Activated T-helper 17 cell treated with anti-CD3 and anti-CD28 coated beads, Interleukin-2, amount 50 U/mL, for 72 hours (primary cell): ENCODE data around the gene NANOS1. TPM values are rescaled to one million over a fixed set of nuclear protein-coding genes. Genes with fewer than 3 reads are reported as not detected.

ENCODE experiments used
- ATAC-seq: fragments of 150-1000 bp; cut with Tn5 transposase; replicated peaks from 2 replicates; pipeline ENCODE4 v1.10.0; 2021; ENCODE audit warnings: mild to moderate bottlenecking, moderate library complexity
- H3K27ac Mint-ChIP-seq: one replicate; pipeline ENCODE4 v1.8.0; 2022; ENCODE audit warnings: mixed read lengths
- H3K27me3 Mint-ChIP-seq: one replicate; pipeline ENCODE4 v1.8.0; 2022; ENCODE audit warnings: mixed read lengths
- H3K36me3 Mint-ChIP-seq: one replicate; pipeline ENCODE4 v1.8.0; 2022; ENCODE audit warnings: low read depth, mild to moderate bottlenecking, mixed read lengths
- H3K4me1 Mint-ChIP-seq: one replicate; pipeline ENCODE4 v1.8.0; 2022; ENCODE audit warnings: mixed read lengths
- H3K4me3 Mint-ChIP-seq: one replicate; pipeline ENCODE4 v1.8.0; 2022; ENCODE audit warnings: mild to moderate bottlenecking, mixed read lengths
- H3K9me3 Mint-ChIP-seq: one replicate; pipeline ENCODE4 v1.8.0; 2022; ENCODE audit warnings: mixed read lengths
- total RNA-seq, 2 donors: library from RNA; stranded (reverse); gene quantifications; one replicate each; pipeline ENCODE4 v1.2.3, GENCODE V29; 2022

NANOS1 gene
- total RNA-seq, 2 donors from 2014 or later = 0.11 to 0.30 TPM

DNA sequence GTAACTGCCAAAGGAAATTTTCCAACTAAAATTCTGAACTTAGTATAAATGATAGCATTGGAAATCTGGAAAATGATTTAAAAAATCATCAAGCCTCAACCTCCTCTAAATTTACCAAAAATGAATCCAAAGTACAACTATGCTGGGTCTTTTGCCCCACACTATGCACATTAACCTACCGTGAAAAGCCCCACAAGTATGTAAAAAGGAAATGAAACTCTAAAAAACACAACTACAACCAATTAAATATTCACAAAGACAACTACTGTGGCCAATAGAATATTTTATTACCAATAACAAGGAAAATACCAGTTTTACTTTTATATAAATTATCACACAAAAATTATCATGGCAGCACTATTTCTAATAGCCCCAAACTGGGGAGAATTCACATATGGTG is 31.8 kb downstream of the NANOS1 start:
- peak overlapping the region; percentile 41 for H3K27ac Mint-ChIP-seq

DNA sequence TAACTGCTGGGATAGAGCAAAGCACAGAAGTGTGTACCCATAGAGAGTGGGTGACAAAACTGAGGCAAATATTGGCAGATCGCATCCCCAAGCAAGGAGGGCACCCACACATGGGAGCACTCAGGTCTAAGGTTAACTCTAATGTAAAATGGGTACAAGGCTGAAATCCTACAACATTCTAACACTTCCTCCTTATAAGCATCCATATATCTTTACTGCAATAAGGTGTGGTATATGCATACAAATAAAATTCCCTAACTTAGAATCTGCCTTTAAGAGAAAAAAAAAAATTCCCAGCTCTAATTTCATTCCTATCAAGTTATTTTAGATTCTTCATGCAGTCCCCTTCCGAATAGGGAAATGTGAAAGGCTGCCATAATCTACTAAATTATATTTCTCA is 32.4 kb downstream of the NANOS1 start:
- H3K27ac Mint-ChIP-seq = peak overlapping the region; percentile 41
- H3K4me3 Mint-ChIP-seq = no peak overlapping the region
- ATAC-seq = no peak
- no peaks in the 10 kb centered on the region for H3K27me3 Mint-ChIP-seq
- H3K36me3 Mint-ChIP-seq = peaks cover 100% of the 10 kb centered on the region
- peaks cover 16% of the 10 kb centered on the region for H3K4me1 Mint-ChIP-seq
- no peaks in the 10 kb centered on the region for H3K9me3 Mint-ChIP-seq

More for the DNA sequence above, 31.8 kb downstream of the NANOS1 start:
- peaks cover 16% of the 10 kb centered on the region for H3K4me1 Mint-ChIP-seq
- no peaks in the 10 kb centered on the region for H3K27me3 Mint-ChIP-seq
- ATAC-seq = no peak
- H3K9me3 Mint-ChIP-seq = no peaks in the 10 kb centered on the region
- peaks cover 100% of the 10 kb centered on the region for H3K36me3 Mint-ChIP-seq
- no peak overlapping the region for H3K4me3 Mint-ChIP-seq

DNA sequence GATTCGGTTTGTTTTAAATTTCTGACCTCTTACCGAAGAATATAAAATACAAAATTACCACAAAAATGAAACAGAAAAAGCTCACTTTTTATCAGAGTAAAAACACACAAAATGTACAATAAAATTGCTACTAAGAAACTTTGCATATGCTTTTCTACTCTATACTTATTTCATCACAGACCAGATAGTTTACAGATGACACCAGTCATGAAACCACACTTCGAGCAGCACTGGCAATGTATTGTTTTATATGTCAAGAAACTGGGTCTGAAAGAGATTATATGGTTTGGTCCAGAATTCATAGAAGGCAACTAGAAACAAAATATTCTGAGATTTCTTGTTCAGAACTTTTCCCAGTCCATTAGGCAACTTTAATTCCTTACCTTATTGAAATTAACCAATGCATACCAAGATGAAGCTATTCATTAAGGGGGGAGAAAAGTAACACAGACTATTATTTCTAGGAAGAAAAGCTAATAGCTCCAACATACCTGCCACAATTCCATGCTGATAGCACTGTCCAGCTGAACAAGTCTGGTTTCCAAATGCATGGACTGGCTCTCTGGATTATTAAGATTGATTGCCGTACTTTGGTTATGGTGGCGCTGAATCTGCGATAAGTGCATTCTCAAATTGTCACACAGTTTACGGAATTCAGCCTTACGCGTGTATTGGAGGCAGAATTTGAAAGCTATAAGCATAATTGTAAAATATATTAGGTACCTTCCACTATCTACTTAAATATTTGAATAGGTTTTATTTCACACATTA is 41.1 kb downstream of the NANOS1 start:
- ATAC-seq = peak; percentile 24
- peaks cover 21% of the 10 kb centered on the region for H3K4me1 Mint-ChIP-seq
- peaks cover 99% of the 10 kb centered on the region for H3K36me3 Mint-ChIP-seq
- H3K9me3 Mint-ChIP-seq = no peaks in the 10 kb centered on the region
- H3K27me3 Mint-ChIP-seq = no peaks in the 10 kb centered on the region
- H3K27ac Mint-ChIP-seq = peak overlapping the region; percentile 78
- H3K4me3 Mint-ChIP-seq = no peak overlapping the region

DNA sequence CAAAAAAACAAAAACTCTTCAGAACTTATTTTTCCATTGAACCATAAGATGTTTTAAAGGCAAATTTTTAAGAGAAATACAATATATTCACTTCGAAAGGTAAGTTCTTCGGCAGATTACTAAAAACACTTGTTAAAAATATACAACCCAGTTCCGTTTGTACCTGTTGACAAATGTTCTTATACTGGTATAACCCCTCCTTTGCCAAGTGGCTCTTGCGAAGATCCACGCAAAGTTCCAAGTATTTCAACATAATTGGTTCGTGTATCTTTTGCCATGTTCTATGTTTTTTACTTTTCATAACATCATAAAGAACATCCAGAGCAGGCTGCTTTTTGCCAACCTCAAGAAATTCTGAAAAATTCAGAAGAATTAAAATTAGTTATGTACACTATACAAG is 44.1 kb downstream of the NANOS1 start:
- H3K4me1 Mint-ChIP-seq = peaks cover 33% of the 10 kb centered on the region
- peak overlapping the region; percentile 86 for H3K27ac Mint-ChIP-seq
- H3K27me3 Mint-ChIP-seq = no peaks in the 10 kb centered on the region
- peak overlapping the region; percentile 49 for H3K4me3 Mint-ChIP-seq
- no peak for ATAC-seq
- H3K36me3 Mint-ChIP-seq = peaks cover 95% of the 10 kb centered on the region
- no peaks in the 10 kb centered on the region for H3K9me3 Mint-ChIP-seq

DNA sequence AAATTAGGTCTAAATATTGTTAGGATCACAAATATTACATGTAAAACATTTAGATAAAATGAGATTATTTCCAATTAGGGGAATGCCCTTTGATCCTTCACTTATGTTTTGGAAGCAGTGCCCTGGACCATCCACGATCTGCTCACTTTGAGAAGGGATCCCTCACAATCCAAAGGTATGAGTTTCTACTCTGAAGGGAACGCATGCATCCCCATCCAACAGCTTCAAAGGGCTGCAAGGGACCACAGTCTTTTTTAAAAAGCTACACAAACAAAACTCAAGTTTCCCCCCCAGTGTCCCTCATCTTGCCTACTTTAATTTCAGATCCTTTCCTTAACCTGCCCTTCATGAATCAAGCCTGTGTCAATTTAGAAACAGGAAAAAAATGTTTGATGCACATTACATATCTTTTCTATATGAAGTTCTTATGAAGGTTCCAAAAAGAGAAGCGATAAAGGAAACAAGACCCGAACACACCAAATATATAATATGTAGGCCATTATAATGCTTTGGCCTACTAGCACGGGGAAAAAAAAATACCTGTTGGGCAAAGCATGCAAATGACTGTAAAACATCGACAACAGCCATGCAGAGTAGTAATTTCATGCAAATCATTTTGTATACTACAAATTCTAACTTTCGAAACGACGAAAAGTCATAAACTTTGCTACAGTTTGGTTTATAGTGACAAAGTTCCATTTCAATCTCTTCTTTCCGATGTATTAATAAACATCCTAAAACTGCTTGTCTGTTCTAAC is 49.1 kb downstream of the NANOS1 start:
- no peak for ATAC-seq
- H3K36me3 Mint-ChIP-seq = peaks cover 73% of the 10 kb centered on the region
- peak overlapping the region; percentile 100 for H3K4me3 Mint-ChIP-seq
- H3K9me3 Mint-ChIP-seq = no peaks in the 10 kb centered on the region
- H3K27me3 Mint-ChIP-seq = no peaks in the 10 kb centered on the region
- peak overlapping the region; percentile 95 for H3K27ac Mint-ChIP-seq
- peaks cover 18% of the 10 kb centered on the region for H3K4me1 Mint-ChIP-seq

DNA sequence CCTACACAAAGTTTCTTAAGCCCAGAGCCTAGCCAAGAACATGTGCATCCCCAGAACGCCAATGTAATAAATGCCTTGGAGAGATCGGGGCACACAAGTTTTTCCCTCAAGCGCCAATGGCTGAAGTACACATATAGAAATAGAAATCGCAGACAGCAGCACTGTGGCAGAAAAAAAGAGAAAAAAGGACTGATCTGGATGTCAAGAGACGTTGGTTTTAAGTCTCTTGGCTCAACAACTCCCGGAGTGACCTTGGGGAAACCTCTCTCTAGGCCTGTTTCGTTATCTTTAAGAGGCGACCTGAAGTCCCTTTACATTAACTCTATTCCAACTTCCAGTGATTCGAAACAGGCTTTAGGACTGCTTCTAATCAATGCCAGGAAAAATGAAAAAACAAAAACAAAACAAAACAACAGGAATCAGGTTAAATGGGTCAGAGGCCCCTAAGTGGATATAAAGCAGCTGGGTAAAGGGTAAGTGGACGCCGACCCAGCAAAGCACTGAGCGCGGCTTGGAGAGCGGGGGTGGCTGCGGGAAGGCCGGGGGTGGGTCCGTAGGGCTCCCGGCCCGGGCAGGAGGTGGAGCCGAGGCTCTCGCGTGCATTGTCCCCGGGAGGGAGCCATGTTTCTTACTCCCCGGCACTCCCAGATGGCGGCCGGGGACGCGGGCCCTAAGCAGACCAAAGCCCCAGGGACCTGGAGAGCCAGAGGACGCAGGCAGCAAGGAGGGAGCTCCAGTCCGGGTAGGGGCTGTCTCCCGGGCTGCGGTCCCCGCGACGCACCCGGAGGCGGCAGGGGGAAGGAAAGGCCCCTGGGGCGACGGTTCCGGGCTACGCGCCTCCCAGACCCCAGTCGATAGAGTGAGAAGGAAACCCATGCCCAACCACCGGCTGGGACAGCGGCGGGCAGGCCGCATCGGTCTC is 50.3 kb downstream of the NANOS1 start:
- H3K9me3 Mint-ChIP-seq = no peaks in the 10 kb centered on the region
- peak; percentile 78 for ATAC-seq

DNA sequence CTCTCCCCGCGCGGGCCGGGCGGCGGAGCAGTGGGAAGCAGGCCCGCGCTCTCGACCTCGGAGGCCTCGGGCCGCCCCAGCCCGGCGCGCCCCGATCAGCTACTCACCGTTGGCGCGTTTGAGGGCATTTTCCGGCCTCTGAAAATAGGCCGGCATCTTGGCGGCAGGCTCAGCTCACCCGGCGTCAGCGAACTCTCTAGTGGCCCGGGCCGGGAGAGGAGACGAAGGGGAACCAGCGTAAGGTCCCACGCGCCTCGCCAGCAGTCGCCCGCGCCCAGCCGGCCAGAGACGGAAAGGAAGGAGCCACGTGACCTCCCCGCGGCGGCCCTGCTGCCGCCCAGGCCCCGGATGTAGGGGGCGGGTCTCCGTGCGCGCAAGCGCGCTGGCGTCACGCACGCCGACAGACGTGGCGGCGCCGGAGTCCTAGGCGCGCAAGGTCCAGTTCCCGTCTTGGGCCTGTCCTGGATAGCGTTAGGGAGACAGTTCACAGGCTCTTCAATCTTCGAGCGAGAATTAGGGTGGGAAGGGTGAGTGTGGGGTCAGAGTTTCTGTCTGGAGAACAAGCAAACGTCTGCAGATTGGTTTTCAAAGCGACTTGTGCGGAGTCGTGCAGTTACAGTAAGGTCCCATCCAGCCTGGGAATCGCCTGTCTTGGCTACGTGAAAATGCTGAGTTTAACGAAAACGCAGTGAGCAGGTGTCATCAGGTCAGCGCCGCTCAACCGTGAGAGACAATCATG is 51.2 kb downstream of the NANOS1 start, which contains the start of gene EIF3A:
Gene EIF3A, minus strand, starts transcription at position 297 of the 739 bp plus-strand sequence. Its CDS starts 141 bp downstream, at position 156.
- peak; percentile 87 for ATAC-seq
- H3K9me3 Mint-ChIP-seq = no peaks in the 10 kb centered on the region
- H3K36me3 Mint-ChIP-seq = peaks cover 53% of the 10 kb centered on the region
- H3K4me3 Mint-ChIP-seq = peak within 1 kb of the TSS; percentile 100
- no peaks in the 10 kb centered on the region for H3K27me3 Mint-ChIP-seq
- H3K4me1 Mint-ChIP-seq = peaks cover 15% of the 10 kb centered on the region
- peak within 1 kb of the TSS; percentile 95 for H3K27ac Mint-ChIP-seq

More for the DNA sequence above, 50.3 kb downstream of the NANOS1 start:
- Mint-ChIP-seq H3K27ac (peak overlapping the region; percentile 95), H3K36me3 (peaks cover 61% of the 10 kb centered on the region), H3K4me3 (peak overlapping the region; percentile 100), H3K27me3 (no peaks in the 10 kb centered on the region), H3K4me1 (peaks cover 15% of the 10 kb centered on the region)

Other genes with a start within 250 kb of the NANOS1 start
- gene EIF3A, start 51.1 kb downstream of the NANOS1 start, total RNA-seq = 100 to 1,000 TPM in 1 of 2 donors, 10 to 100 TPM in 1; 93.8 to 155 TPM
- 10 to 100 TPM; 15.6 to 32.0 TPM for gene DENND10, start 74.4 kb downstream of the NANOS1 start, total RNA-seq
- 10 to 100 TPM; 20.4 to 38.7 TPM for gene SFXN4, start 136.0 kb downstream of the NANOS1 start, total RNA-seq
- gene PRDX3, start 149.1 kb downstream of the NANOS1 start, total RNA-seq = 100 to 1,000 TPM; 141 to 239 TPM
- gene GRK5, start 177.9 kb downstream of the NANOS1 start, total RNA-seq = 10 to 100 TPM; 18.9 to 28.2 TPM